K562 (cell line): ENCODE measurements around the gene RDH5. TPM values are rescaled to one million over a fixed set of nuclear protein-coding genes. Genes with fewer than 3 reads are reported as not detected.
A peak's percentile ranks its signal among the peaks of the same experiment; 100 is the strongest.

Experiments used
- ATAC-seq: fragments of 200-7000 bp; cut with Tn5 transposase; 3 replicates; pipeline ENCODE4 v1.9.1; 2020; ENCODE audit warnings: moderate library complexity
- BruUV-seq: library from RNA; stranded (reverse); fragments of 400-500 nt; replicated peaks from 2 replicates; lab custom pipeline; 2021; lab: Mats Ljungman, UMichigan
- CTCF ChIA-PET: fragments of 300-600 bp; formaldehyde crosslinking; extraction: SDS; loops from one replicate; lab custom pipeline; 2021; ENCODE audit warnings: low intra/inter-chr PET ratio; lab: Yijun Ruan, JAX
- POLR2A ChIA-PET: fragments of 300-600, 350-650 bp; sonication (Branson Sonifier 250); formaldehyde crosslinking; extraction: SDS; loops from one replicate; lab custom pipeline; 2021; ENCODE audit warnings: antibody characterized with exemption, inconsistent platforms; lab: Yijun Ruan, JAX
- DNase-seq, 4 experiments: peaks; one replicate each; pipeline versions ENCODE4 v3.0.0 to v3.0.0-alpha.2; 2011 to 2018; ENCODE audit warnings: low spot score in 3 of 4, mixed read lengths in 3 of 4; ENCODE audit errors: extremely low read depth in 1 of 4
- FAIRE-seq: peaks from 2 replicates; lab custom pipeline; 2011; peaks lifted over from hg19 to GRCh38; lab: Jason Lieb, UNC
- H2AFZ ChIP-seq: 2 replicates; pipeline ENCODE4 v1.6.0; 2011; ENCODE audit warnings: low read depth, low read length, control low read depth, inconsistent platforms
- H3K27ac ChIP-seq: fragments of 200-600 bp; 3 replicates; pipeline ENCODE4 v1.8.0; 2011; ENCODE audit warnings: low read depth, mild to moderate bottlenecking, control low read depth, inconsistent platforms, low read length, moderate library complexity, mixed read lengths; ENCODE audit errors: extremely low read depth
- H3K27me3 ChIP-seq, 2 experiments: fragments of 300-600 bp in 1 of 2; 2 replicates in 1 of 2; 3 replicates in 1 of 2; pipeline versions ENCODE4 v1.6.0 to v1.8.0; 2011; ENCODE audit warnings: inconsistent platforms in 2 of 2, low read length in 2 of 2, mild to moderate bottlenecking in 1 of 2, mixed read lengths in 1 of 2, moderate library complexity in 1 of 2; ENCODE audit not compliant: control insufficient read depth in 2 of 2, insufficient read depth in 2 of 2
- H3K36me3 ChIP-seq: fragments of 300-600 bp; 3 replicates; pipeline ENCODE4 v1.8.0; 2011; ENCODE audit warnings: mild to moderate bottlenecking, low read length, inconsistent platforms; ENCODE audit not compliant: control insufficient read depth, insufficient read depth
- H3K4me1 ChIP-seq, 2 experiments: fragments of 200-600 bp in 1 of 2; replicated peaks in 1 of 2; 2 replicates in 1 of 2; 3 replicates in 1 of 2; pipeline versions ENCODE4 v1.5.1 to v1.8.0; 2011; ENCODE audit warnings: inconsistent platforms in 2 of 2, low read length in 2 of 2, mild to moderate bottlenecking in 1 of 2, mixed read lengths in 1 of 2, moderate library complexity in 1 of 2; ENCODE audit not compliant: control insufficient read depth in 2 of 2, insufficient read depth in 2 of 2
- H3K4me2 ChIP-seq: 2 replicates; pipeline ENCODE4 v1.6.1; 2011; ENCODE audit warnings: low read length, control low read depth, inconsistent platforms, mixed read lengths; ENCODE audit not compliant: insufficient read depth
- H3K4me3 ChIP-seq: fragments of 200-600 bp; sonication (generic), shearing (Covaris generic); 2 replicates; pipeline ENCODE4 v1.5.1; 2016; ENCODE audit warnings: control low read depth, inconsistent platforms
- H3K79me2 ChIP-seq: fragments of 200-600 bp; 3 replicates; pipeline ENCODE4 v1.8.0; 2011; ENCODE audit warnings: low read length, inconsistent platforms; ENCODE audit not compliant: control insufficient read depth, insufficient read depth
- H3K9ac ChIP-seq, 2 experiments: 2 replicates each; pipeline versions ENCODE4 v1.6.0 to v1.6.1; 2011; ENCODE audit warnings: low read depth in 2 of 2, low read length in 2 of 2, control low read depth in 1 of 2, inconsistent platforms in 1 of 2, mild to moderate bottlenecking in 1 of 2, mixed read lengths in 1 of 2; ENCODE audit not compliant: insufficient read depth in 1 of 2
- H3K9me1 ChIP-seq: one replicate; pipeline ENCODE4 v1.6.0; 2011; ENCODE audit warnings: inconsistent platforms, mild to moderate bottlenecking, low read length, moderate library complexity; ENCODE audit not compliant: control insufficient read depth, insufficient read depth
- H3K9me3 ChIP-seq: replicated peaks from 2 replicates; pipeline ENCODE4 v1.5.1; 2011; ENCODE audit warnings: low read depth, low read length, inconsistent platforms; ENCODE audit not compliant: control insufficient read depth, insufficient read depth
- H4K20me1 ChIP-seq: replicated peaks from 2 replicates; pipeline ENCODE4 v1.6.1; 2011; ENCODE audit warnings: low read length, inconsistent platforms, mixed read lengths; ENCODE audit not compliant: control insufficient read depth, insufficient read depth
- BDP1 ChIP-seq: IDR thresholded peaks from 3 replicates; pipeline ENCODE4 v1.6.1; 2011; ENCODE audit not compliant: insufficient read length, insufficient read depth
- NFIC ChIP-seq: fragments of 450-650 bp; IDR thresholded peaks from 2 replicates; pipeline ENCODE4 v1.6.1; 2017; ENCODE audit warnings: mild to moderate bottlenecking, inconsistent platforms
- TSC22D4 ChIP-seq: fragments of 450-650 bp; IDR thresholded peaks from 2 replicates; pipeline ENCODE4 v1.6.1; 2016; ENCODE audit warnings: missing genetic modification characterization, missing biosample characterization, control low read depth
- ZBTB5 ChIP-seq: fragments of 450-650 bp; IDR thresholded peaks from 2 replicates; pipeline ENCODE4 v1.6.1; 2017; ENCODE audit warnings: antibody characterized with exemption
- WGBS: fragments of 100-300 bp; shearing (Covaris generic); methylation state at CpG from one replicate; pipeline ENCODE4 v1.1.6; 2016; ENCODE audit warnings: low coverage, mixed read lengths; ENCODE audit not compliant: insufficient coverage; ENCODE audit errors: missing lambda C conversion rate; 5-methylcytosine and 5-hydroxymethylcytosine counted together
- in situ Hi-C: fragments of 300-500 bp; cut with MboI; formaldehyde crosslinking; loops from 4 replicates; pipeline ENCODE4 v1.15.0; 2018; ENCODE audit warnings: inconsistent platforms, mixed read lengths
- intact Hi-C: fragments of 100-400 bp; cut with micrococcal nuclease; formaldehyde crosslinking; loops from 2 replicates; pipeline ENCODE4 v1.14.2; 2022
- polyA plus RNA-seq, 8 experiments: library from polyadenylated mRNA; depleted of rRNA in 4 of 8; stranded (reverse) in 5 of 8; unstranded in 3 of 8; fragments of >200 nt; fragmentation: Nextera tagmentation in 2 of 8; fragmentation: Illumina TruSeq in 1 of 8; extraction: Ambion mirVana in 2 of 8; extraction: Trizol in 1 of 8; gene quantifications; 2 replicates each; pipeline versions ENCODE4 v1.2.1 to v1.2.3, GENCODE V29; 2011 to 2014; ENCODE audit warnings: inconsistent platforms in 1 of 8, missing spikeins in 1 of 8
- total RNA-seq, 7 experiments: library from RNA; depleted of rRNA in 6 of 7; stranded (reverse); fragments of >200 nt in 6 of 7; fragmentation: Illumina TruSeq in 2 of 7; extraction: Trizol in 2 of 7; gene quantifications; 2 replicates each; pipeline versions ENCODE4 v1.2.1 to v1.2.3, GENCODE V29; 2011 to 2021; ENCODE audit warnings: low replicate concordance in 1 of 7

RDH5 gene
- total and polyA plus RNA-seq, 9 of the 15 experiments (the other 6 are each of a cell fraction or from before 2014, with no cell fraction given) = 0.28 to 2.0 (median 1.1) TPM; not detected in 1

- Histone ChIP-seq H3K36me3 (no peaks in the 10 kb centered on the region), H3K27ac (no peak overlapping the region), H3K9me1 (peaks cover 5% of the 10 kb centered on the region), H3K4me2 (no peak overlapping the region), H4K20me1 (no peaks in the 10 kb centered on the region), H3K9me3 (no peaks in the 10 kb centered on the region), H3K79me2 (no peaks in the 10 kb centered on the region), H3K4me1 (peaks cover 6 to 24% of the 10 kb centered on the region in 2 experiments; a peak in 4 of 5 replicates), H3K27me3 (peaks cover 21 to 37% of the 10 kb centered on the region in 2 experiments), H3K4me3 (no peak overlapping the region), H3K9ac (no peak overlapping the region; a peak in 1 of 4 replicates), H2AFZ (no peak overlapping the region)
- ChIA-PET CTCF (interaction anchor here (0.6 kb wide), 1 partner anchor 90 kb away, joined by 3 read pairs; no protein-coding TSS in a partner anchor), POLR2A (interaction anchor here (0.7 to 1.9 kb wide), 4 partner anchors 8 to 17 kb away, joined by 3 to 9 read pairs (median 3); partner anchors contain the start of gene BLOC1S1)
- intact Hi-C loops = no loop called here
- in situ Hi-C loops = no loop called here
- WGBS = 6% methylated on average over 9 of the region's 9 CpGs
- no peak for ATAC-seq
- FAIRE-seq = no peak
- BruUV-seq = no TSS peak
- DNase-seq = no peak
- TF ChIP-seq TSC22D4 (tag) = no peak
- no peak for TF ChIP-seq ZBTB5
- TF ChIP-seq BDP1 = no peak
- 0 out of 2 replicates have a peak, but pooled peaks have one; percentile 13 for TF ChIP-seq NFIC
These were observed 15.1 kb upstream of the RDH5 start for GRCh38 chr12:55704824-55705718.
